Pancreas (tissue), 10 donors: ENCODE data around the gene CCDC188. TPM values are rescaled to one million over a fixed set of nuclear protein-coding genes. Genes with fewer than 3 reads are reported as not detected.

Source experiments
- ATAC-seq, 4 donors: fragments of 200-7000 bp; cut with Tn5 transposase; one replicate each; pipeline versions ENCODE4 v1.8.0 to v1.9.1; 2020; ENCODE audit warnings: mild to moderate bottlenecking in 4 of 4, moderate library complexity in 4 of 4
- DNase-seq, 6 donors: peaks; one replicate each; pipeline ENCODE4 v3.0.0-alpha.2; 2020
- FAIRE-seq: peaks from 2 replicates; lab custom pipeline; 2012; peaks lifted over from hg19 to GRCh38; lab: Jason Lieb, UNC
- H3K27ac ChIP-seq, 4 donors: fragments of 200-600 bp; sonication (generic); 1 replicate in 3 of 4; 2 replicates in 1 of 4; pipeline versions ENCODE4 v1.5.0 to v1.8.0; 2020
- H3K27me3 ChIP-seq, 4 donors: fragments of 200-600 bp; one replicate each; pipeline ENCODE4 v1.8.0; 2021
- H3K36me3 ChIP-seq, 3 donors: fragments of 200-600 bp; sonication (generic) in 1 of 3; one replicate each; pipeline versions ENCODE4 v1.5.0 to v1.8.0; 2020 to 2021
- H3K4me1 ChIP-seq, 3 donors: fragments of 200-600 bp; one replicate each; pipeline ENCODE4 v1.8.0; 2021
- H3K4me3 ChIP-seq, 4 donors: fragments of 200-600 bp; sonication (generic) in 2 of 4; one replicate each; pipeline versions ENCODE4 v1.5.0 to v1.8.0; 2020 to 2021
- H3K9me3 ChIP-seq, 4 donors: fragments of 200-600 bp; one replicate each; pipeline ENCODE4 v1.8.0; 2021
- CTCF ChIP-seq, 4 donors: fragments of 200-600 bp; sonication (generic) in 3 of 4; IDR thresholded peaks; one replicate each; pipeline versions ENCODE4 v1.5.0 to v1.8.0; 2021; ENCODE audit warnings: antibody characterized with exemption in 4 of 4
- WGBS, 2 donors: extraction: QIAGEN DNeasy Blood & Tissue Kit; methylation state at CpG; one replicate each; pipeline ENCODE4 v1.1.7; 2013; 5-methylcytosine and 5-hydroxymethylcytosine counted together
- intact Hi-C, 3 donors: fragments of 100-400 bp; cut with DNase I; formaldehyde crosslinking; loops; one replicate each; pipeline versions ENCODE4 v1.11.1 to v1.14.2; 2022
- polyA plus RNA-seq, 2 donors: library from polyadenylated mRNA; stranded (reverse); fragments of 200-250 nt; gene quantifications; one replicate each; pipeline ENCODE4 v1.2.3, GENCODE V29; 2013
- total RNA-seq, 6 donors: library from RNA; stranded (reverse); fragmentation: NEBNext Ultra II Directional in 4 of 6; extraction: Animal tissue kit (Norgen Biotek cat#: 25700) in 4 of 6; gene quantifications; one replicate each; pipeline versions ENCODE4 v1.2.1 to v1.2.4, GENCODE V29; 2021 to 2023
- donor health status: healthy with polysubstance abuse.
- donor health status: DM: no; HTN: no; CAD: no; lungs with moderate emphysema.
- donor health status: DM: no; HTN: no; CAD: no.
- donor health status: control.
- donor health status: control.
- donor health status: Bipolar disorder and iron deficiency.
- donor health status: DM: yes; HTN: yes; CAD: no.
- donor health status: DM: no; HTN: no; CAD: no.
- donor health status: DM: no; HTN: no; CAD: no.
- donor health status: DM: yes; HTN: yes; CAD: no.

The CCDC188 gene
- total and polyA plus RNA-seq, 8 donors = 0.31 to 7.1 (median 0.44) TPM; not detected in 1

- 66 to 80% methylated on average over 14 of the region's 14 CpGs for WGBS, 2 donors
- FAIRE-seq (no peak), DNase-seq (no peak), ATAC-seq (no peak)
- Histone ChIP-seq H3K36me3 (no peaks in the 10 kb centered on the region), H3K4me1 (no peaks in the 10 kb centered on the region), H3K4me3 (no peak overlapping the region), H3K27ac (no peak overlapping the region), H3K9me3 (no peaks in the 10 kb centered on the region), H3K27me3 (no peaks in the 10 kb centered on the region)
- no peak for TF ChIP-seq CTCF (IDR thresholded peaks at IDR 0.05)
- intact Hi-C loops = loop anchor here in 1 of 3 donors (10.0 kb wide), 2 partner anchors 82 to 132 kb away; no protein-coding TSS in a partner anchor
Observed at GRCh38 chr22:20152464-20152890, 1.6 kb upstream of the CCDC188 start.

GRCh38 chr22:20151276-20151588 lies 377 bp upstream of the CCDC188 start:
- Histone ChIP-seq H3K4me3 (no peak overlapping the region), H3K4me1 (no peaks in the 10 kb centered on the region), H3K36me3 (no peaks in the 10 kb centered on the region), H3K27ac (no peak overlapping the region), H3K9me3 (no peaks in the 10 kb centered on the region), H3K27me3 (no peaks in the 10 kb centered on the region)
- no peak for ATAC-seq
- TF ChIP-seq CTCF (IDR thresholded peaks at IDR 0.05) = no peak
- no peak for DNase-seq
- WGBS, 2 donors = 74 to 84% methylated on average over 4 of the region's 4 CpGs
- no peak for FAIRE-seq
- intact Hi-C loops = loop anchor here in 1 of 3 donors (10.0 kb wide), 2 partner anchors 84 to 134 kb away; no protein-coding TSS in a partner anchor

- ATAC-seq = no peak
- intact Hi-C loops = loop anchor here in 2 of 3 donors (10.0 kb wide), 3 partner anchors 85 to 135 kb away; no protein-coding TSS in a partner anchor
Observed at GRCh38 chr22:20149257-20150250, 1.3 kb downstream of the CCDC188 start.

GRCh38 chr22:20148414-20148813 lies 2.4 kb downstream of the CCDC188 start:
- no peaks in the 10 kb centered on the region for H3K36me3 ChIP-seq
- ATAC-seq = no peak
- DNase-seq = no peak
- intact Hi-C loops = loop anchor here in 1 of 3 donors (10.0 kb wide), 1 partner anchor 106 kb away; no protein-coding TSS in a partner anchor
- no peaks in the 10 kb centered on the region for H3K9me3 ChIP-seq
- no peaks in the 10 kb centered on the region for H3K4me1 ChIP-seq
- 80 to 86% methylated on average over 18 of the region's 18 CpGs for WGBS, 2 donors
- no peak overlapping the region for H3K4me3 ChIP-seq
- no peak for TF ChIP-seq CTCF (IDR thresholded peaks at IDR 0.05)
- no peak for FAIRE-seq
- no peaks in the 10 kb centered on the region for H3K27me3 ChIP-seq
- H3K27ac ChIP-seq = no peak overlapping the region

More at GRCh38 chr22:20149257-20150250, 1.3 kb downstream of the CCDC188 start:
- FAIRE-seq (no peak), DNase-seq (no peak)
- no peaks in the 10 kb centered on the region for H3K27me3 ChIP-seq
- 64 to 76% methylated on average over 31 to 32 of the region's 32 CpGs for WGBS, 2 donors
- H3K36me3 ChIP-seq = no peaks in the 10 kb centered on the region
- no peak overlapping the region for H3K27ac ChIP-seq
- H3K9me3 ChIP-seq = no peaks in the 10 kb centered on the region
- TF ChIP-seq CTCF (IDR thresholded peaks at IDR 0.05) = no peak
- H3K4me1 ChIP-seq = no peaks in the 10 kb centered on the region
- no peak overlapping the region for H3K4me3 ChIP-seq
